ENCODE results near the gene PPM1A. TPM values are rescaled to one million over a fixed set of nuclear protein-coding genes. Genes with fewer than 3 reads are reported as not detected.

Gene PPM1A
- total and polyA plus RNA-seq, 9 of the 15 experiments (the other 6 are each of a cell fraction or from before 2014, with no cell fraction given) = 5.5 to 23.9 (median 15.2) TPM

- TF ChIP-seq MGA (IDR thresholded peaks at IDR 0.05) (no peak), ARID4B (CRISPR knock-in tag; IDR thresholded peaks at IDR 0.05) (no peak), ATF7 (IDR thresholded peaks at IDR 0.05) (no peak), MLLT1 (IDR thresholded peaks at IDR 0.05) (no peak), ZNF707 (CRISPR knock-in tag; conservative IDR thresholded peaks at IDR 0.05) (no peak), MIER1 (IDR thresholded peaks at IDR 0.05; ENCODE audit: low read depth) (no peak)
Observed at GRCh38 chr14:60265163-60265562, 16.1 kb downstream of the PPM1A start (continued).

Data from K562 (cell line).